ENCODE measurements around the gene GAS7. TPM values are rescaled to one million over a fixed set of nuclear protein-coding genes. Genes with fewer than 3 reads are reported as not detected.

Gene GAS7
- total RNA-seq, 2 donors from 2014 or later, result 115 to 119 TPM

DNA sequence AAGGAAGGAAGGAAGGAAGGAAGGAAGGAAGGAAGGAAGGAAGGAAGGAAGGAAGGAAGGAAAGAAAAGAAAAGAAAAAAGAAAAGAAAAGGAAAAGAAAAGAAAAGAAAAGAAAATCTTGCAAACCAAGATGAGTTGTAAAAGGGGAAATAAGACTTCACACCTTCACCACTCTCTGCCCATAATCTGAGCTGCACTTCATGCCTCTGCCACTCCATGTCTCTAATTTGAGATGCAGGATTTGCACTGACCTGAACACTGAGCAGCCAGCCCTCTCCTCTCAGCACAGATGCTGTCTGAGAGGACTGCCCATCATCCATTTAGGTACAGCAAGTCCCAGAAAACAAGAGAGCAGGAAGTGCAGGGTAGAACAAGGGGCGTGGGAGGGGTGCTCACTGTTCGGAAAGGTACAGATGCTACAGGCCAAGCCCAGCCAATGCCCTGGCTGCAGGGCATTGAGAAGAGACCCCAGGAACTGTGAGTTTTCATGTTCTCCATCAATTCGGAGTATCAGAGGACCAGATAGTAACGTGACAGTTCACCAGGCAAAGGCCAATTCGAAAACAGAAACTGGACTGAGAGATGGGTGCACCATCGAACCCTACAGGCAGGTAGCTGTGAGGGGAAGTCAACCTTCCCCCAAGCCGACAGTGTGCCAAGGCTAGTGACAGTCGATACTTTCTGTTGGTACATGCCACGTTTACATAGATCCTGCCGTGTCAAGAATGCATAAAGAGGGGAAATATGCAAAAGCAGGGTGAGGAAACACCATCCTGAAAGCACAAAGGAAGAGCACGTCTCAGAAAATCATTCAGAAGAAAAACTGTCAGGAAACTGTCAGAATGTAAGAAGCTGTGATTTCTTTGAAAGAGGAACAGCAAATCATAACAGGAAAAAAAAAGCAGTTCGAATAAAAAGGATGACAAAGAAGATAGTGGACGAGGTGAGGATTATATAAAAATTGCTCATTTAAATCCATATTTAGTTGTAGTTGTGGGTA, 151.3 kb downstream of the GAS7 start:
- DNase-seq (no peak), ATAC-seq (no peak)
- intact Hi-C loops (cut with DNase I), result no loop called here

DNA sequence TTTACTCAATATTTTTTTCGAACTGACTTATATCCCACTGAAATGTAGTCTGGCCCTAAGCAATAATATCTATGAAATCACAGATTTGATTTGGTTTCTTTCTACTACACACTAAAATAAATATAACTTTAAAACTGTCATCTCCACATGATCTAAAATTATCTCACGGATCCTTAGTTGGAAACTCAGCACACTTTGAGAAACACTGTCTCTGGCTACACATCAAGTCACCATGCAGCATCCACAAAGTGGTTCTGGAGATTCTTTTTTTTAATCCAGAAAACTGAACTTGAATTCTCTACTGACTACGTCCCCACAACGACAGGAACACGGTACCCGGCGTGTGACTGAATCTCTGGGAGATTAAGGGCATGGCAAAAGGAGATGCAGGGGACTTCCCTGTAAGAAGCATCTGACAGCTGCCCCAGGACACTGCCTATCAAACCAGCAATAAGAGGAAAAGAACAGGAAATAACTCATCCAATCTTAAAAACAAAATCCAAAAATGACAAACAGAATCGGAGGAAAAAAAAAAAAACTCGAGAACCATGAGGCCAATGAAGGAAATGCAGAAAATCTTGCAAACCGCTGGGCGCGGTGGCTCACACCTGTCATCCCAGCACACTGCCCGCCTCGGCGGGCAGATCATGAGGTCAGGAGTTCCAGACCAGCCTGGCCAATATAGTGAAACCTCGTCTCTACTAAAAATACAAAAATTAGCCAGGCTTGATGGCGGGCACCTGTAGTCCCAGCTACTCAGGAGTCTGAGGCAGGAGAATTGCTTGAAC, 152.3 kb downstream of the GAS7 start:
- DNase-seq (no peak), ATAC-seq (no peak)
- intact Hi-C loops (cut with DNase I), result no loop called here

DNA sequence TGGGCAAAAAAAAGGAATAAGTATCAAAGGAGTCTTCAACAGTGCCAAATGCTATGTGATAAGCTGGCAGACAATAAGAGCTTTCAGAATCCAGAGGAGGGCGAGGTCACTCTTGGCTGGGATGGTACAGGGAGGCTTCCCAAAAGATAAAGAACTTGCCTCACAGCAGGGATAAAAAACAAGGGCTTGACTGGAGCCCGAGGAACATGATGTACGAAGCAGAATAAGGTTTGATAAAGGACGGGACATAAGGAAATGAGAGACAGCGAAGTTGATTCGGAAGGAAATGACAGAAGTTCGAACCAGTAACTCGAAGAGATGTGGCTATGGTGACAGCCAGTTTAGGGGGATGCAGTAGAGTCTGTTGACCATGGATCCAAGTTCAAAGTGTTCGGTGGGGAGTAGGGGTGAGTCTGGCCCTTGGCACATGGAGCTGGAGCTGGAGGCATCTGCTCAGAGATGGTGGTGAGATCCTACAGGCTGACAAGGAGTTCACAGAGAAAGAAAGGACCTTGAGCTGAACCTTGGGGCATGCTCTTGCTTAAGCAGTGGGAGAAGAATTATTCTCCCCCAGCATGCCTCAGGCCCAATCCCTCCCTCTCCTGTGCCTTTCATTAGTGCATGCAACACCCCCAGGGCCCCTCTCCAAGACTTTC, 155.7 kb downstream of the GAS7 start:
- intact Hi-C loops (cut with DNase I), result loop anchor here in 1 of 2 donors (5.0 kb wide), 1 partner anchor 75 kb away; no protein-coding TSS in a partner anchor
- peak; percentile 68 to 90 for ATAC-seq
- peak; percentile 68 for DNase-seq

DNA sequence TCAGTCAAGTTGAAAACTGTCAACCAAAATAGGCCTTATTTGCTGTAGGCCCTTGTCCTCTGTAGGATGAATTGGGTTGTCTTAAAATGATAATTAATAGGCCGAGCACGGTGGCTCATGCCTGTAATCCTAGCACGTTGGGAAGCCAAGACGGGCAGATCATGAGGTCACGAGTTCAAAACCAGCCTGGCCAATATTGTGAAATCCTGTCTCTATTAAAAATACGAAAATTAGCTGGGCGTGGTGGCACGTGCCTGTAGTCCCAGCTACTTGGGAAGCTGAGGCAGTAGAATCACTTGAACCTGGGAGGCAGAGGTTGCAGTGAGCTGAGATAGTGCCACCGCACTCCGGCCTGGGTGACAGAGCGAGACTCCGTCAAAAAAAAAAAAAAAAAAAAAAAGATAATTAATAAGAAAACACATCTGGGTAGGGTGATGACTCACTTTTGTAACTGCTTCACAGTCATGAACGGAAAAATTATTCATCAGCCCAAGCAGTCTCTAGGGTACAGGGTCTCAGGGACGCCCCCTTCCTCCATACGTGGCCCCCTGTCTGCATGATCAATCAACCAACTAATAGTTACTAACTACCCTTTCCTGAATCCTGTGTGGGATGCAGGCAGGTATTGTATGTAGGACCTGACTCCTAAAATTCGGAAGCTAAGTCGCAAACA, 156.4 kb downstream of the GAS7 start:
- DNase-seq, result no peak
- ATAC-seq, result peak; percentile 27 to 79
- intact Hi-C loops (cut with DNase I), result loop anchor here in 1 of 2 donors (5.0 kb wide), 1 partner anchor 75 kb away; no protein-coding TSS in a partner anchor

DNA sequence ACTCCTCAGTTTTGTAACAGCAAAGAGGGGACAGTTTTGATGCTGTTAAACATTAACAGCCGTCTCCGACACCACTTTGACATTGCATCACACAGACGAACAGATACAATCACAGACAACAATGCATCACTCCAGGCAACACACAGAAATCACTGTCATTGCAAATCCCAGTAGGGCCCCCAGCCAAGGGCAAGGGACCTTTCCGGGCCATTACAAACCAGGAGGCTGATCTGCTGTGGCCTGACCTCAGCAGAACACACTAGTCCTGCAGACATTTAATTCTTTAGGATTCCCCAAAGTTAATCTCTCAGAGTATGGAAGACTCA, 157.2 kb downstream of the GAS7 start:
- no peak for ATAC-seq
- intact Hi-C loops (cut with DNase I), result loop anchor here in 1 of 2 donors (5.0 kb wide), 1 partner anchor 76 kb away; no protein-coding TSS in a partner anchor
- DNase-seq, result no peak

DNA sequence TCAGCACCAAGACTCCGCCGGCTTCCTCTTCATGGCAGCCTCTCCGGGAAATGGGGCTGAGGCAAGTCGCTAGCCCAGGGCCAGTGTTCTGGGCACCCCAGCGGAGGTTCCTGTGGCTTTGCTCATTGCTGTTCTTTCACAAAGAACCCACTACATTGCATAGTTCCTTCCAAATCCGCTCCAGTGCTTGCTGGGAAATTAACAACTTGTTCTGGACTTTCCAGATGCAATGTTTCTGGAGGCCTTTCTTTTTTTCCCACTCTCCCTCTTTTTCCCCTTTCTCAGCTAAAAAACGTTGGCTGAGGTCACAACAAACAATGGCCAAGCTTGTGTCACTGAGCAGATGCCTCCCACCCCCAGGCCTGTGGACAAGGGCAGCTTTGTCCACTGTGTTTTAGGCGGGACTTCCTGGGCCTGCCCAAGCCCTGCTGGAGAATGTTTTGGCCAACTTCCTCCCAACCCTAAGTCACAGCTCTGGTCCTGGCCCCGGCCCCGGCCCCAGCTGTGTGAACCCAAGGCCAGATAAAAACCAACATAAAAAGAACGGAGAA, 161.8 kb downstream of the GAS7 start:
- DNase-seq (peak; percentile 83), ATAC-seq (peak; percentile 89 to 90)
- intact Hi-C loops (cut with DNase I), result no loop called here

DNA sequence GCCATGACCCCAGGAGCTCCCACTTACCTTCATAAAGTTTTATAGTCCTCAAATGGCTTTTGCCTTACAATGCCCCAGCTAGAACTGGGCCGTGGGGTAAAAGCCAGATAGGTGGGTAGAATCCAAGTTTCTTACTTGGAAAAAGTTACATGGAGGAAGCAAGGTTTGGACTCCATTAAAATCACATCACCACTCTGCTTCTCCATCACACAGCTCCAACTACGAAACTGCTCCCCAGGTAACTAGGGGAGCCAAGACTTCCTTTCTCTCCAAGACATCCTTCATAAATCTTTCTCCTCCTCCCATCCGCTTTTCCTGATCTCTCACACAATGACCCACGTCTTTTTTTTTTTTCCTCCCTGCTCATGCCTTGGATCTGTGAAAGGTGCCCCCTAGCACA, 162.5 kb downstream of the GAS7 start:
- no peak for DNase-seq
- no peak for ATAC-seq
- intact Hi-C loops (cut with DNase I), result no loop called here

DNA sequence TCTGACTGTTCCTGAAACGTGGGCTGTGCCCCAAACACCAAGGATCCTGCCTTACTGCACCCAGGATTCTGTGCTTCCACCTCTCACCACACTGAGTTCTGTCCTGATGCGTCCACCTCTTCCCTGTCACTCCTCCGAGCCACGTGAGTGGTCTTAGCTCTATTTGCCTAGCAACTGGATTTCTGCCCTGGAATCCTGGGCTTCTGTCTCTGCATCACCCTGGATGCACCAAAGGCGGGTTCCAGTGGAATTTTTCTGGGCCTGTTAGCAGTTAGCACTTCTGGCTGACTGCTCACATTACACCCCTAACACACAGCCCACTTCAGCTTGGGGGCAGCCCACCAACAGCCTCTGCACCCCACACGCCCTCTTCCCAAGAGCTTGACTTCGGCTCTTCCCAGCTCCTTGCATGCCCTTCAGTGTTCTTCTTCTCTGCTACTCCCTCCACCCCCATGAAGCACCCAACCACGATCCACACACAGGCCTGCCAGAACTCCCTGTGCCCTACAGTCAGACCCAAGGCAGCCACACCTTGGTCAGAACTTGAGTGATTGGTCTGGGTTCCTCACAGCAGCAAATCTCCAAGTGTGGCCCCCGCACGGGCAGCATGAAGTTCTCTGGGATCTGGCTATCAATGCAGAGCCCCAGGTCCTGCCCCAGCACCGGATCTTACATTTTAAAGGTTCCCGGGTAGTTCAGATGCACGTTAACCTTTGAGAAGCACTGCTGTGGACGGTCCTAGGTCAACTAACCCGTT, 163.5 kb downstream of the GAS7 start:
- peak in 1 of 2 donors; percentile 31 for ATAC-seq
- intact Hi-C loops (cut with DNase I), result no loop called here

DNA sequence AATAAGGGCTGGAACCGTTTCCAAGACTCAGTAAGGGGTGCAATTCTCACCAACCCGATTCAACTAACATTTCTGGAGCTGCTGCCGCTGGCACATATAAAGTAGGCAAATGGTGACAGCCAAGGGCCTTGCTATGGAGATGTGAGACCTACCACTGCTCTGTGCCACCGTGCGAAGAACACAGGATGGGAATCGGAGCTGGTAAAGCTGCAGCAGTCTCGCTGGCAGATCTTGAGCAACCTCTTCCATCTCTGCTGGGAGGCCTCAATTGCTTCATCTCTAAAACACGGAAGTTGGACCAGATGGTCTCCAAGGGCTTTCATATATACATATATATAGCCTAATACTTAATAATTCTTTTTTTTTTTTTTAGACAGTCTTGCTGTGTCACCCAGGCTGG, 164.4 kb downstream of the GAS7 start:
- intact Hi-C loops (cut with DNase I), result no loop called here
- ATAC-seq (peak in 1 of 2 donors; percentile 9), DNase-seq (no peak)

More for the DNA sequence above, 163.5 kb downstream of the GAS7 start:
- no peak for DNase-seq

DNA sequence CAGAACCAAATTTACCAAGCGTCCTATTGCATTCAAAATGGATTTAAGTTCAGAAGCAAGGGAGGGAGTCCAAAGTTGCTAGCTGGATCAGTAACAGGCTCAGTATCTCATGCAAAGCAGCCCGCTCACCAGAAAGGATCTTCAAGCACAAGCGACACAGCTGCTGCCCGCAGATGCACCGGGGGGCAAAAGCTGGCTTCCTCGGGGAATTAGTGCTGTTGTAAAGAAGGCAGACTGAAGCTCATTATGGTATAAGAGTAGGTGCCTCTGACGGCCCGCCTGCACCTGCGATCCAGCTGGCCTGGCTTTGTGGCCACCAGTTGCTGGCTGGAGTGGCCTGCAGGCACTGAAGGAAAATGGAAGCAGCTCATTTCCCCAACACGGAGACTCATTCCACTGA, 165.0 kb downstream of the GAS7 start:
- ATAC-seq (no peak), DNase-seq (no peak)

DNA sequence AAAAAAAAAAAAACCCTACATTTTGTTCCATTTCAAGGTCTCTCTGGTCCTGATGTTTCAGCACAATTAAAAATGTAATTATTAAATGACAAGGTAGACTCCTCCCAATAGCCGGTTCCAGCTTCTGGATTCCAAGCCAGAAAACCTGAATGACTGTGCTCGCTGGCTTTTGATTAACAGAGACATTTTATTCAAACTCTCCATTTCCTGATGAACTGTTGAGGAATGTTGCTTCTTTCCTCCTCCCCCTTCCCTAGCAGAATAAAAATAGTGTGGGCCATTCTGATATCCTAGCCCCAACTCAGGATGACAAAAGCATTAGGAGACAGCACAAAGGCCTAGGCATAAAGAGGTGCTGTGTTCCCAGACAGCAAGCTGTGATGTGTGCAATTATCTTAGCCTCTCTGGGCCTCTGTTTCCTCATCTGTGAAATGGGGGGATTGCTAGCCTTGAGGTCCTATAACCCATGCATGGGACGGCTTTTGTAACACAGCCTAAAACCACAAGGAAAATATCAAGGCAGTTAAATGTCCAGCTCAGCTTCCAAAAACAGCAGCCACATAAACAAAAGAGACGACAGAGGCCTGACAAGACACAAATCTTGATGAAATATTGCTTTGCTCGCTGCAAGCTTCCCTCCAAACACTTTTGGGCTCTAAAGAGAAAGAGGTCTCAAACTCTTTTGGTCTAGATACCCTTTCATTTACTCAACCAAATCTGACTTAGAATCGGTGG, 166.1 kb downstream of the GAS7 start:
- ATAC-seq, result no peak
- intact Hi-C loops (cut with DNase I), result no loop called here
- no peak for DNase-seq

More for the DNA sequence above, 165.0 kb downstream of the GAS7 start:
- intact Hi-C loops (cut with DNase I), result no loop called here

DNA sequence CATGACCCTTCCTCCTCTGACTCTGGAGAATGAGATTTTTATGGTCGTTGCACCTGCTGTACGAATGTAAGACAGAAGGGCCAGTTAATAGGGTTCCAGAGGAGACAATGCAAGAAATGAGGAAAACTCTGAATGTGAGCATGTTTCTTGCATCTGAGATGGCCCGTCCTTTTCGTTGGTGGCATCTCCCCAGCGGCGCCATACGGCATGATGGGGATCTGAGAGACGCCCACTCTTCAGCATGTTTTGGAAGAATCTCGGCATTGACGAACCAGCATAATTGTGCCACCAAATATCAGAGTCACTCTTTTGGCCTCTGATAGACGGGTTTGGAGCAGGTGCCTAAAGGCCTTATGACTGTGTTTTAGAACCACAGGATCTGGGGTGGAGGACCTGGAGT, 166.8 kb downstream of the GAS7 start:
- intact Hi-C loops (cut with DNase I), result no loop called here
- ATAC-seq (no peak), DNase-seq (no peak)

DNA sequence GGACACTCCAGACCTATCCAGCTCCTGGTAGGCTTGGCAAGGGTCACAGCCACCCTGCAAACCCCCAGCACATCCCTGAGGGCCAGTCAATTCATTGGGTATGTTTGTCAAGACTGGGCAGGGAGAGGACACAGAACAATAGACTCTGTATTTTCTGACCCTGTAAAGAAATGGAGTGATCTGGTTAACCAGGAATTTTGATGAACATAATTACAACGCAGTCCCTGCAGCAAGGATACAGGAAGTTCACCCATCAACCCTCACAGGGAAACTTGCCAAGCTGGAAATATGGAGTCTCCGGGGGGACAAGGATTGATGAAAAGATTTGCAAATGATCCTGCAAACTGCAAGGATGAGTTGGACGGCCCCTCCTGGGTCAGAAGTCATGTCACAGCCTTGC, 167.3 kb downstream of the GAS7 start:
- no peak for DNase-seq
- ATAC-seq, result no peak
- intact Hi-C loops (cut with DNase I), result no loop called here

DNA sequence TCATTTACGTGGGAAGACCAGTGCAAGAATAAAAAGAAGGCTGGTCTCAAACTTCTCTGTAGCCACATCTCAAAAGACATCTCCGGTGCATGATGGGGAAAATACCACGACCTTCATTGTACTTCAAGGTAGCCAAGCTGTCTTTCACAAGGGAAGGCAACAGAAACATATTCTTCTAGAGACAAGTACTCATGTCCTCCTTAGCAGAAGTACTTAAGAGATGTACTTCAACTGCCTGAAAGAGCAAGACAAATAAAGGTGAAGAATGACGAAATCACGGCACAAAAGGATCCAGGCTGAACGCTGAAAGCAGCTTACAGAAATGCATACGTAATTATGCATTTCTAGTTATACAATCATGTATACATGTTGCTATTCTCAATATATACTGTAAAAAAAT, 169.3 kb downstream of the GAS7 start:
- ATAC-seq, result no peak
- DNase-seq, result no peak
- intact Hi-C loops (cut with DNase I), result no loop called here

DNA sequence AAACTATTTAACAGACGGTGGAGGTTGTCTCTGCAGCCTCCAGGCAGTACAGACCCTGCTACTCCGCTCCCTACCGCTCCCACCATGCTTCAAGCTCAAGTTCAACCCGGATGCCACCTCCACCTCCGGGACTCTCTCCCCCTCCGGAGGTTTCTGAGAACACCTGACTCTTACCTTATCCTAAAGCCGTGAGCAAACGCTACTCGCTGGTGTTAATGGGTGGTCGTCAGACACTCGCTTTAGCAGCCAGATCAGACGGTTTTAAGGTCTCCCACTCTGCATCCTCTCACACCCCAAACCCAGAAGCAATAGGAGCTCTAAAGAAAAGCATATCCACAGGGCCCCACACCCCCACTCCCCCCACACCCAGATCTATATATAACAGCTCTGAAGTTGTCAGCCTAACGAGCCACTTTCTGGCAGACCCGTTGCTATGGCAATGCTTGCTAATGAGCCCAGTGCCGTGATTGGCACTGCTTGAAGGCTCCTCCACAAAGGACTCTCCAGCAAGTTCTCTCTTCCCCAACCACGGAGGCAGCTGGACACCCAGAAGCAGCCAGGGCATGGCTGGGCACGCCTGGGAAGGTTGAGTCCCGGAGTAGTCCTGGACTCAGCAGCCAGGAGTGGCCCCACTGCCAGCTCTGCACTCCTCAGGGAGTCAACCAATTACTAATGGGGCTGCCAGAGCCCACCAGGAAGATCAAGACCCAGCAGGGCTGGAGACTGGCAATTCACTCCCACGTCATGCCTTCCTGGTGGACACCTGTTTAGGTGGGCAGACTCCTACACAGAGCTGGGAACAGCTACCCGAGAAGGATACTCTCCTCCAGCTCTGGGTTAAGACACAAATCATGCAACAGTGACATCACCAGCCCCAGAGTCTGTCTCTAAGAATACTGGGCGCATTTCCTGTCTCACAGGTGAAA, 172.2 kb downstream of the GAS7 start:
- DNase-seq, result peak; percentile 0
- ATAC-seq, result no peak
- intact Hi-C loops (cut with DNase I), result no loop called here

DNA sequence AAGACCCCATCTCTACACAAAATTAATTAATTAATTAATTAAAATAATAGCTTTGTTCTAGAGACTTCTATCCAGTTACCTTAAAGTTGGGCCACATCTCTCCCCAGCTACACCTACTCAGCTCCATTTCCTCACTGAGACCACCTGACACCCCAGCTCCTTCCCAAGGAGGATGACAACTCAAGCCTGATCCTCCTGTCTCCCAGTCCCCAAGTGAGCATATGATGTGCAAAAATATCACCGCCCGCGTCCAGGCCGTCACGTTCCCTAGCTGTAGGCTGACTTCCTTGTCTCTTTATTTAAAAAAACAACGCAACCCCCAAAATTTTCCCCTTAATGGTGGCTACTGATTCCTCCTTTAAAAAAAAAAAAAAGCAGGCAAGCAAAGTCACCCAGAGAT, 173.2 kb downstream of the GAS7 start:
- intact Hi-C loops (cut with DNase I), result no loop called here
- DNase-seq, result no peak
- no peak for ATAC-seq

All from left cardiac atrium (tissue), 4 donors.